ENCODE data around the gene TTC7B.

- TF ChIP-seq CTCF (optimal IDR thresholded peaks at IDR 0.05 in 1 of 3, IDR thresholded peaks at IDR 0.05 in 1 of 3, conservative IDR thresholded peaks at IDR 0.05 in 1 of 3; ENCODE audit: extremely low read depth in 1 of 3, insufficient read depth in 2 of 3, low read length in 3 of 3) (no peak), EZH2 (IDR thresholded peaks at IDR 0.05; ENCODE audit: low read length) (no peak)
Observed at GRCh38 chr14:90641168-90641567, 175.1 kb downstream of the TTC7B start.

All from keratinocyte (primary cell).